ENCODE results near the gene ENPP3. TPM values are rescaled to one million over a fixed set of nuclear protein-coding genes. Genes with fewer than 3 reads are reported as not detected.
"Not testable (repeated sequence)": the region's sequence is repeated elsewhere in the genome, so short reads cannot be mapped to it uniquely, and the experiment has no call there.

ENPP3 gene
- total RNA-seq, 1 experiment from 2014 or later: 0.15 TPM

GRCh38 chr6:131715567-131715966 lies 78.5 kb downstream of the ENPP3 start:
- H3K9ac ChIP-seq (ENCODE audit: extremely low read depth, insufficient read length, low read length); H3K9me3 Mint-ChIP-seq; DNase-seq; H3K4me1 ChIP-seq (ENCODE audit: insufficient read depth, low read length); H3K9me3 ChIP-seq (ENCODE audit: control insufficient read depth, low read depth, low read length); H4K20me1 ChIP-seq (ENCODE audit: control insufficient read depth, insufficient read depth, insufficient read length); H2AFZ ChIP-seq (ENCODE audit: low read length); H2BK15ac ChIP-seq (ENCODE audit: low read depth, low read length); H3K4me1 Mint-ChIP-seq; H3K27ac Mint-ChIP-seq; H3K4me3 Mint-ChIP-seq; H3K23ac ChIP-seq (ENCODE audit: insufficient read length, low read depth, low read length); H3K27me3 ChIP-seq (ENCODE audit: insufficient read depth, low read length); H3K27ac ChIP-seq (ENCODE audit: insufficient read length, low read depth, low read length); H3K4me2 ChIP-seq (ENCODE audit: insufficient read depth, insufficient read length, low read length); H2BK120ac ChIP-seq (ENCODE audit: low read depth, low read length, poor library complexity, severe bottlenecking); H2BK12ac ChIP-seq (ENCODE audit: insufficient read length, low read depth, low read length); H3K23me2 ChIP-seq (ENCODE audit: insufficient read length, low read depth, low read length, poor library complexity, severe bottlenecking); H3K56ac ChIP-seq (ENCODE audit: insufficient read length, low read depth, low read length); H3K79me2 ChIP-seq (ENCODE audit: insufficient read depth, low read length); H3K18ac ChIP-seq (ENCODE audit: insufficient read length, low read depth, low read length); H4K91ac ChIP-seq (ENCODE audit: insufficient read length, low read depth, low read length); H2BK20ac ChIP-seq (ENCODE audit: low read depth, low read length, poor library complexity, severe bottlenecking); H4K8ac ChIP-seq (replicated peaks; ENCODE audit: insufficient read length, low read depth, low read length); H2AK5ac ChIP-seq (ENCODE audit: insufficient read length, low read length); H3K14ac ChIP-seq (ENCODE audit: insufficient read depth, low read length); H3T11ph ChIP-seq (ENCODE audit: low read length); H4K5ac ChIP-seq (ENCODE audit: insufficient read length, low read depth, low read length); H3K79me1 ChIP-seq (ENCODE audit: insufficient read depth, low read depth, low read length, poor library complexity, severe bottlenecking); H2BK5ac ChIP-seq (ENCODE audit: insufficient read length, low read length); H3K27me3 Mint-ChIP-seq (ENCODE audit: low read depth); H3K36me3 Mint-ChIP-seq (ENCODE audit: insufficient read depth in 1 of 3, low read depth in 3 of 3); H3K4ac ChIP-seq (ENCODE audit: low read depth, low read length): not testable (repeated sequence)
- no CpG with 5 or more reads among the region's 6 CpGs for WGBS (ENCODE audit: extremely low coverage, insufficient read length, low lambda C conversion rate)

All from H9 (cell line).